Measurements from ENCODE around the gene GUCA1A. TPM values are rescaled to one million over a fixed set of nuclear protein-coding genes. Genes with fewer than 3 reads are reported as not detected.
"Not testable (repeated sequence)": the region's sequence is repeated elsewhere in the genome, so short reads cannot be mapped to it uniquely, and the experiment has no call there.

GUCA1A gene
- total RNA-seq, 2 experiments from 2014 or later = 0.20 TPM; not detected in 1

GRCh38 chr6:42199106-42199981 lies 26.2 kb downstream of the GUCA1A start:
- DNase-seq (no peak), ATAC-seq (no peak)
- CTCF ChIA-PET = interaction anchor here (1.1 to 1.6 kb wide), 2 partner anchors 12 to 15 kb away, joined by 3 to 7 read pairs; no protein-coding TSS in a partner anchor
- Mint-ChIP-seq H3K4me3 (no peak overlapping the region), H3K36me3 (ENCODE audit: low read depth) (peaks cover 13% of the 10 kb centered on the region), H3K27me3 (no peaks in the 10 kb centered on the region), H3K4me1 (ENCODE audit: low read depth) (peaks cover 5% of the 10 kb centered on the region), H3K9me3 (no peaks in the 10 kb centered on the region), H3K27ac (no peak overlapping the region)
- POLR2A ChIA-PET = no interaction called here
- no peak for TF ChIP-seq CTCF (IDR thresholded peaks at IDR 0.05)
- intact Hi-C loops (cut with micrococcal nuclease) = no loop called here

- TF ChIP-seq CTCF (IDR thresholded peaks at IDR 0.05) = no peak
- intact Hi-C loops (cut with micrococcal nuclease) = no loop called here
- DNase-seq (no peak), ATAC-seq (no peak)
- ChIA-PET POLR2A (no interaction called here), CTCF (interaction anchor here (1.6 kb wide), 1 partner anchor 14 kb away, joined by 7 read pairs; no protein-coding TSS in a partner anchor)
- Mint-ChIP-seq H3K4me1 (ENCODE audit: low read depth) (peaks cover 5% of the 10 kb centered on the region), H3K9me3 (no peaks in the 10 kb centered on the region), H3K27ac (no peak overlapping the region), H3K36me3 (ENCODE audit: low read depth) (peaks cover 18% of the 10 kb centered on the region), H3K4me3 (no peak overlapping the region), H3K27me3 (no peaks in the 10 kb centered on the region)
Observed at GRCh38 chr6:42200035-42200434, 26.9 kb downstream of the GUCA1A start.

GRCh38 chr6:42201382-42201781 lies 28.2 kb downstream of the GUCA1A start:
- intact Hi-C loops (cut with micrococcal nuclease) = no loop called here
- TF ChIP-seq CTCF (IDR thresholded peaks at IDR 0.05) = no peak
- no peak overlapping the region for H3K27ac Mint-ChIP-seq
- POLR2A ChIA-PET = interaction anchor here (0.8 kb wide), 1 partner anchor 8 kb away, joined by 3 read pairs; no protein-coding TSS in a partner anchor
- no peak overlapping the region for H3K4me3 Mint-ChIP-seq
- H3K36me3 Mint-ChIP-seq (ENCODE audit: low read depth) = peaks cover 22% of the 10 kb centered on the region
- no peak for DNase-seq
- CTCF ChIA-PET = no interaction called here
- H3K4me1 Mint-ChIP-seq (ENCODE audit: low read depth) = peaks cover 5% of the 10 kb centered on the region
- no peaks in the 10 kb centered on the region for H3K9me3 Mint-ChIP-seq
- no peaks in the 10 kb centered on the region for H3K27me3 Mint-ChIP-seq
- no peak for ATAC-seq

GRCh38 chr6:42202131-42202915 lies 29.2 kb downstream of the GUCA1A start:
- ATAC-seq; intact Hi-C loops (cut with micrococcal nuclease); H3K4me3 Mint-ChIP-seq; H3K27me3 Mint-ChIP-seq; DNase-seq; H3K27ac Mint-ChIP-seq; H3K9me3 Mint-ChIP-seq; H3K4me1 Mint-ChIP-seq (ENCODE audit: low read depth): not testable (repeated sequence)
- POLR2A ChIA-PET = interaction anchor here (0.8 kb wide), 1 partner anchor 9 kb away, joined by 3 read pairs; no protein-coding TSS in a partner anchor
- CTCF ChIA-PET = interaction anchor here (0.8 to 2.5 kb wide), 4 partner anchors 8 to 345 kb away, joined by 3 to 14 read pairs (median 8); no protein-coding TSS in a partner anchor
- H3K36me3 Mint-ChIP-seq (ENCODE audit: low read depth) = peaks cover 26% of the 10 kb centered on the region

- no peak for TF ChIP-seq CTCF (IDR thresholded peaks at IDR 0.05)
- Mint-ChIP-seq H3K4me3 (no peak overlapping the region), H3K27ac (no peak overlapping the region)
Observed at GRCh38 chr6:42203183-42203582, 30.0 kb downstream of the GUCA1A start.

More at GRCh38 chr6:42203183-42203582, 30.0 kb downstream of the GUCA1A start:
- DNase-seq (no peak), ATAC-seq (no peak)
- Mint-ChIP-seq H3K36me3 (ENCODE audit: low read depth) (peaks cover 32% of the 10 kb centered on the region), H3K27me3 (no peaks in the 10 kb centered on the region), H3K9me3 (no peaks in the 10 kb centered on the region), H3K4me1 (ENCODE audit: low read depth) (peaks cover 6% of the 10 kb centered on the region)
- intact Hi-C loops (cut with micrococcal nuclease) = no loop called here
- POLR2A ChIA-PET = no interaction called here
- CTCF ChIA-PET = interaction anchor here (0.8 to 2.5 kb wide), 4 partner anchors 9 to 344 kb away, joined by 3 to 14 read pairs (median 8); no protein-coding TSS in a partner anchor

Data from activated CD8-positive, alpha-beta T cell treated with anti-CD3 and anti-CD28 coated beads for 36 hours (primary cell).